Right atrium auricular region (tissue), 2 donors: ENCODE results near the gene PCNT. TPM values are rescaled to one million over a fixed set of nuclear protein-coding genes. Genes with fewer than 3 reads are reported as not detected.

Experiments
- DNase-seq: peaks from one replicate; pipeline ENCODE4 v3.0.0-alpha.2; 2019; ENCODE audit warnings: low spot score
- H3K27ac ChIP-seq, 2 donors: fragments of 200-600 bp; sonication (generic); 1 replicate in 1 of 2; 2 replicates in 1 of 2; pipeline ENCODE4 v1.5.1; 2016 to 2019
- H3K27me3 ChIP-seq, 2 donors: fragments of 200-600 bp; sonication (generic); one replicate each; pipeline versions ENCODE4 v1.5.1 to v1.6.0; 2017 to 2019
- H3K36me3 ChIP-seq: fragments of 200-600 bp; sonication (generic); one replicate; pipeline ENCODE4 v1.5.1; 2016
- H3K4me1 ChIP-seq, 2 donors: fragments of 200-600 bp; sonication (generic); one replicate each; pipeline versions ENCODE4 v1.5.1 to v1.6.0; 2017 to 2019
- H3K4me3 ChIP-seq, 2 donors: fragments of 200-600 bp; sonication (generic); 1 replicate in 1 of 2; 2 replicates in 1 of 2; pipeline ENCODE4 v1.5.1; 2017 to 2019; ENCODE audit warnings: mild to moderate bottlenecking in 1 of 2, moderate library complexity in 1 of 2
- H3K9me3 ChIP-seq, 2 donors: fragments of 200-600 bp; sonication (generic); one replicate each; pipeline ENCODE4 v1.5.1; 2019
- CTCF ChIP-seq, 2 donors: fragments of 200-600 bp; sonication (generic); IDR thresholded peaks; one replicate each; pipeline ENCODE4 v1.5.1; 2019; ENCODE audit warnings: antibody characterized with exemption in 2 of 2
- total RNA-seq, 2 donors: library from RNA; depleted of rRNA; stranded (reverse); fragments of >200 nt; gene quantifications; one replicate each; pipeline ENCODE4 v1.1.0, GENCODE V29; 2016

PCNT gene
- total RNA-seq, 2 donors from 2014 or later, result 31.7 to 40.3 TPM

DNA sequence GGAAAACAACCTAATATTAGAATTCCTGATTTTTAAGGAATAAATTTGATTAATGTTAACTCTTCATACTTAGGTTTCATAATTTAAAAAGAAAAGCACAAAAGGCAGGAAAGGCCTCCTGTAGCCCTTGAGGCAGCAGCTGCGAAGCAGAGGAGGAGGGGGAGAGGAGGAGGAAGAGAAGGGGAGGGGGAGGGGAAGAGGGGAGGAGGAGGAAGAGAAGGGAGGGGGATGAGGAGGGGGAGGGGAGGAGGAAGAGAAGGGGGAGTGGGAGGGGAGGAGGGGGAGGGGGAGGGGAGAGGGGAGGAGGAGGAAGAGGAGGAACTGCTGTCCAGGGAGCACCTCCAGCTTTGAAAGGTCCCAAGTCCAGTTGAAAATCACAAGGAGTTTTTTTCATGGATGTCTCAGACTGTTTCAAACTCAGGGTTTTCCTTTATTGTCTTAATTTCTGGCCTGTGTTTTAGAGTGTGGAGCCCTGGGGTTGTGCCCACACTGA, 99.6 kb downstream of the PCNT start:
- Histone ChIP-seq H3K9me3 (no peaks in the 10 kb centered on the region), H3K27me3 (no peaks in the 10 kb centered on the region), H3K27ac (no peak overlapping the region), H3K36me3 (peaks cover 45% of the 10 kb centered on the region), H3K4me3 (no peak overlapping the region), H3K4me1 (no peaks in the 10 kb centered on the region)
- no peak for DNase-seq
- no peak for TF ChIP-seq CTCF (IDR thresholded peaks at IDR 0.05)

DNA sequence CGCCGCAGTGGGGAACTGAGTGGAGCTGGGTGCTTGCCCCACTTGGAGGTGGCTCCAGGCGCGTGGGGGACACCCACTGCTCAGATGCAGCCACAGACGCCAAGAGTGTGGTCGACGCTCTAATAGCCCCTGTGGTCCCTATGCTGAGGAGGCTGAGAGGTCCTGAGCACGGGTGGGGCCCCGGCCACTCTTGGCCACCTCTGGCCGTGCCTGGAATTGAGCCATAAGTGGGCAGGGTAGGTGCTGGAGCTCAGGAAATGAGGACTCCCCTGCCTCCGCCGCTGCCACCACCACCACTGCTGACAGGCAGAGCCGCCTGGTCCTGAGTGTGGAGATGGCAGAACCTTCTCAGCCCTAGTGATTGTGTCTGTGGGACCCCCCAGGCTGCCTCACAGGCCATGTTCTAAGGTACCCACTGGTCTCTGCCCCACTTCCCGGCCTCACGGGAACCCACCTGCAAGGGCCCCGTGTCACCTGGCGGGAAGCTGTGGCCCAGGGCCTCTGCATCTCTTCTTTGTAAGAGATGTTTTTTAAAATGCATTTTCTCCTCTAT, 100.2 kb downstream of the PCNT start:
- DNase-seq, result no peak
- no peak overlapping the region for H3K27ac ChIP-seq

DNA sequence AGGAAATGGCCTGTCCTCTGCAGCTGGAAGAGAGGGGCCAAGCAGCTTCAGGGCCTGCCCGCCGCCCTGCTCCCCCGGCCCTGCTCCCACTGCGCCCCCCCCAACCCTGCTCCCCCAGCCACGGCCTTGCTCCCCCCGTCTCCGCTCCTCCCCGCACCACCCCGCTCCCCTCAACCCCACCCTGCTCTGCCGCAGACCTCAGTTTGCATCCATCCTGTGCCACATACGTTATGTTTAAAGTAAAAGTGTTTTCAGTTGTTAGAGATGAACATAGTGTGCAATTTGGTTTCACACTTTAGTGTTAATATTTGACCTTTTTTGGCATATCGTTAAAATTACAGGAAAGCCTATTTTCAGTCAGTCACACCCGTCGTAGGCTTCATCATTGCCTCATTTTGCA, 100.7 kb downstream of the PCNT start:
- Histone ChIP-seq H3K27ac (no peak overlapping the region), H3K4me1 (no peaks in the 10 kb centered on the region), H3K4me3 (no peak overlapping the region), H3K27me3 (no peaks in the 10 kb centered on the region), H3K36me3 (peaks cover 50% of the 10 kb centered on the region), H3K9me3 (no peaks in the 10 kb centered on the region)
- TF ChIP-seq CTCF (IDR thresholded peaks at IDR 0.05), result no peak
- DNase-seq, result no peak

More for the DNA sequence above, 100.2 kb downstream of the PCNT start:
- no peak overlapping the region for H3K4me3 ChIP-seq
- H3K27me3 ChIP-seq, result no peaks in the 10 kb centered on the region
- H3K4me1 ChIP-seq, result no peaks in the 10 kb centered on the region
- TF ChIP-seq CTCF (IDR thresholded peaks at IDR 0.05), result no peak
- no peaks in the 10 kb centered on the region for H3K9me3 ChIP-seq
- peaks cover 48% of the 10 kb centered on the region for H3K36me3 ChIP-seq

DNA sequence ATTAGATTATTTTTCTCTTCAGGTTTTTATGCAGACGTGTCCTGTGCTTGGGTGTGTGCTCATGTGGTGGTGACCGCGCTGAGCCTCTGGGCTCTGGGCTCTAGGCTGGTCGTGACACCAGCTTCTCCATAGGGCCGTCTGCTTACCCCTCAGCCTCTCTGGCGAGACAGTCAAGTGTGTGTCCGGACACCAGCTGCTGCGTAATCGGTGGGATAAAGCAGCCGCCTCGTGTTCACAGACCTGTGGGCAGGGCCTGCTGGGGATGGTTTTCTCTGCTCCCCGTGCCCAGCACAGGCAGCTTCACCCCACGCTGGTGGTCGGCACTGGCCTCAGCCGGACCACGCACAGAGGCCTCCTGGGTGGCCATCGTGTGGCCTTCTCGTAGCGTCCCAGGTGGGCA, 101.1 kb downstream of the PCNT start:
- Histone ChIP-seq H3K27me3 (no peaks in the 10 kb centered on the region), H3K36me3 (peaks cover 54% of the 10 kb centered on the region), H3K4me3 (no peak overlapping the region), H3K4me1 (no peaks in the 10 kb centered on the region), H3K27ac (no peak overlapping the region), H3K9me3 (no peaks in the 10 kb centered on the region)
- TF ChIP-seq CTCF (IDR thresholded peaks at IDR 0.05), result no peak
- no peak for DNase-seq

- Histone ChIP-seq H3K4me1 (no peaks in the 10 kb centered on the region), H3K9me3 (no peaks in the 10 kb centered on the region), H3K27me3 (no peaks in the 10 kb centered on the region), H3K27ac (no peak overlapping the region), H3K36me3 (peaks cover 60% of the 10 kb centered on the region), H3K4me3 (no peak overlapping the region)
- no peak for TF ChIP-seq CTCF (IDR thresholded peaks at IDR 0.05)
- DNase-seq, result no peak
These were observed 101.6 kb downstream of the PCNT start for GRCh38 chr21:46425571-46425970.
